ENCODE measurements around the gene TTC28.
"Not testable (repeated sequence)": the region's sequence is repeated elsewhere in the genome, so short reads cannot be mapped to it uniquely, and the experiment has no call there.

The TTC28 gene

GRCh38 chr22:28115426-28115825, 564.2 kb downstream of the TTC28 start:
- H3K4me3 ChIP-seq (ENCODE audit: low read depth, low read length) = no peak overlapping the region

GRCh38 chr22:28112548-28113043, 567.0 kb downstream of the TTC28 start:
- H3K4me3 ChIP-seq (ENCODE audit: low read depth, low read length) = no peak overlapping the region

GRCh38 chr22:28112190-28112544, 567.5 kb downstream of the TTC28 start:
- H3K4me3 ChIP-seq (ENCODE audit: low read depth, low read length) = no peak overlapping the region

GRCh38 chr22:28111501-28112189, 568.0 kb downstream of the TTC28 start:
- no peak overlapping the region for H3K4me3 ChIP-seq (ENCODE audit: low read depth, low read length)

GRCh38 chr22:28108851-28109250, 570.8 kb downstream of the TTC28 start:
- H3K4me3 ChIP-seq (ENCODE audit: low read depth, low read length) = no peak overlapping the region

- no peak overlapping the region for H3K4me3 ChIP-seq (ENCODE audit: low read depth, low read length)
These were observed 573.0 kb downstream of the TTC28 start for GRCh38 chr22:28106617-28107016.

- no peak overlapping the region for H3K4me3 ChIP-seq (ENCODE audit: low read depth, low read length)
These were observed 573.7 kb downstream of the TTC28 start for GRCh38 chr22:28105988-28106387.

GRCh38 chr22:28105413-28105812, 574.2 kb downstream of the TTC28 start:
- no peak overlapping the region for H3K4me3 ChIP-seq (ENCODE audit: low read depth, low read length)

- no peak overlapping the region for H3K4me3 ChIP-seq (ENCODE audit: low read depth, low read length)
These were observed 576.0 kb downstream of the TTC28 start for GRCh38 chr22:28103596-28103995.

- no peak overlapping the region for H3K4me3 ChIP-seq (ENCODE audit: low read depth, low read length)
These were observed 577.4 kb downstream of the TTC28 start for GRCh38 chr22:28102151-28102812.

GRCh38 chr22:28097627-28098026, 582.0 kb downstream of the TTC28 start:
- H3K4me3 ChIP-seq (ENCODE audit: low read depth, low read length) = no peak overlapping the region

GRCh38 chr22:28096161-28096560, 583.5 kb downstream of the TTC28 start:
- no peak overlapping the region for H3K4me3 ChIP-seq (ENCODE audit: low read depth, low read length)

GRCh38 chr22:28095316-28096095, 584.1 kb downstream of the TTC28 start:
- H3K4me3 ChIP-seq (ENCODE audit: low read depth, low read length) = no peak overlapping the region

- H3K4me3 ChIP-seq (ENCODE audit: low read depth, low read length) = no peak overlapping the region
These were observed 584.9 kb downstream of the TTC28 start for GRCh38 chr22:28094771-28095170.

GRCh38 chr22:28093711-28094110, 585.9 kb downstream of the TTC28 start:
- H3K4me3 ChIP-seq (ENCODE audit: low read depth, low read length) = no peak overlapping the region

GRCh38 chr22:28091486-28091885, 588.2 kb downstream of the TTC28 start:
- no peak overlapping the region for H3K4me3 ChIP-seq (ENCODE audit: low read depth, low read length)

GRCh38 chr22:28089541-28089940, 590.1 kb downstream of the TTC28 start:
- H3K4me3 ChIP-seq (ENCODE audit: low read depth, low read length) = not testable (repeated sequence)

GRCh38 chr22:28077166-28077565, 602.5 kb downstream of the TTC28 start:
- no peak overlapping the region for H3K4me3 ChIP-seq (ENCODE audit: low read depth, low read length)

GRCh38 chr22:28075358-28075981, 604.2 kb downstream of the TTC28 start:
- no peak overlapping the region for H3K4me3 ChIP-seq (ENCODE audit: low read depth, low read length)

- no peak overlapping the region for H3K4me3 ChIP-seq (ENCODE audit: low read depth, low read length)
These were observed 605.1 kb downstream of the TTC28 start for GRCh38 chr22:28074526-28074925.

GRCh38 chr22:28072066-28072465, 607.6 kb downstream of the TTC28 start:
- no peak overlapping the region for H3K4me3 ChIP-seq (ENCODE audit: low read depth, low read length)

Measured in iPS-11a (cell line).